ENCODE results near the gene TAF4.

TAF4 gene

DNA sequence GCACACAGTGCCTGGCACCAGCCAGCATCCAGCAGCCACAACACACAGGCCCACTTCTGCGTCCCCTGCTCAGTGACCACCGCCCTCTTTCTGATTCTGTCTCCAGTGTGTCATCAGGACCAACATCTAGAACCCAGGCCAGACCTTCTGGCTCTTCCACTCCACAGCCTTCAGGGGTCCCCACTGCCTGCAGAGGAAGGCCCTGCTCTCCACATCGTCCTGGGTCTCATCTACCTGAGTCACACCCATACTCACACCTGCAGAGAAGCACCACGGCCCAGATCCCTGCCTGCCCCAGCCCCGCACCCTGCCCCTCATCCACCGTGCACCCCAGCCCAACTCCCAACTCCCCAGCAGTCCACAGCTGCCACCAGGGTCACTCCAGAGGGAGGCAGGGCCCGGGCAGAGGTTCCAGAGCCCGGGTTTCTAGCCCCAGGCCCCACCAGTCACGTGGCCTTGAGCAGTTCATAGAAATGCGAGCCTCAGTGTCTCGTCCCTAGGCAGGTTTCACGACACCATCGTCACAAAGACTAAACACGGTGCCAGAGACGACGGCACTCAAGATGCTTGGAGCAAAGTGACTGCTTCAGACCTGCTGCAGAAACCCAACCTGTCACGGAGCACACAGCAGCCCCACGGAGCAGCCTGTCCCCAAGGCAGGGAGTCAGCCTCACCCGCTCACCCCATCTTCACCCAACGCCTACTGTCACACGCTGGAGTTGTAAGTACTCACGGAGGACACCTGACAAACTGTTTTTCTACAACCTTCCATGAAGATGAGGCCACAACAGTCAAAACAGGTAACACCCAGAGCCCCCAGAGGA is 16.1 kb downstream of the TAF4 start:
- no peak for DNase-seq (ENCODE audit: low spot score)

DNA sequence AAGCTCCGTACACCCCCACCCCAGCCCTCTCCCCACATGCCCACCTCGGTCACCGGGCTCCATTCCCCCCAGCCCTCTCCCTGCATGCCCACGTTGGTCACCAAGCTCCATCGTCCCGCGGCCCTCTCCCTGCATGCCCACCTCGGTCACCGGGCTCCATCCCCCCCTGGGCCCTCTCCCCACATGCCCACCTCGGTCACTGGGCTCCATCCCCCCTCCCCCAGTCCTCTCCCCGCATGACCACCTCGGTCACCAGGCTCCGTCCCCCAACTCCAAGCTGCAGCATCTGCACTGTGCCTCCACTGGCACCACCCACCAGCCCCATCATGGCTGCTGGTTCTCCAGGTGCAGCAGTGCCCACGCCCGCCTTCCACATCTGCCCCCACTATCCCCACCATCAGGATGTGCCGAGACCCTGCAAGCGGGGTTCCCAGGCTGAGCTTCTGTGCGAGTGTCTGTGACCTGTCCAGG is 16.8 kb downstream of the TAF4 start:
- no peak for TF ChIP-seq CTCF (IDR thresholded peaks at IDR 0.05; ENCODE audit: extremely low read depth, missing control alignments)
- DNase-seq (ENCODE audit: low spot score): no peak

More for the DNA sequence above, 16.1 kb downstream of the TAF4 start:
- no peak for TF ChIP-seq CTCF (IDR thresholded peaks at IDR 0.05; ENCODE audit: extremely low read depth, missing control alignments)

DNA sequence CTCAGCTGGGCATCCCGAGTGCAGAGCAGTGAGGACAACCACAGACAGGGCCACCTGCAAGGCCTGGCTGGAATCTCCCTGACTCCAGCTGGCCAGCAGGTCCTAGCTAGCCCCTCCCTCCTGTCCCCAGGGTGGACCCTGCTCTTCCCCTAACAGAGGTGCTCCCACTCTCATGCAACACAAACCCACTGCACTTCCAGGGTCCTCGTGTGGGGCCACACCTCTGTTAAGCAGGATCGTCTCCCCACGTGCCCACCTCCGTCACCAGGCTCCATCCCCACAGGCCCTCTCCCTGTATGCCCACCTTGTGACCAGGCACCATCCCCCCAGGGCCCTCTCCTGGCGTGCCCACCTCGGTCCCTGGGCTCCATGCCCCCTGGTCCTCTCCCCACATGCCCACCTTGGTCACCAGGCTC is 17.3 kb downstream of the TAF4 start:
- no peak for DNase-seq (ENCODE audit: low spot score)
- no peak for TF ChIP-seq CTCF (IDR thresholded peaks at IDR 0.05; ENCODE audit: extremely low read depth, missing control alignments)

DNA sequence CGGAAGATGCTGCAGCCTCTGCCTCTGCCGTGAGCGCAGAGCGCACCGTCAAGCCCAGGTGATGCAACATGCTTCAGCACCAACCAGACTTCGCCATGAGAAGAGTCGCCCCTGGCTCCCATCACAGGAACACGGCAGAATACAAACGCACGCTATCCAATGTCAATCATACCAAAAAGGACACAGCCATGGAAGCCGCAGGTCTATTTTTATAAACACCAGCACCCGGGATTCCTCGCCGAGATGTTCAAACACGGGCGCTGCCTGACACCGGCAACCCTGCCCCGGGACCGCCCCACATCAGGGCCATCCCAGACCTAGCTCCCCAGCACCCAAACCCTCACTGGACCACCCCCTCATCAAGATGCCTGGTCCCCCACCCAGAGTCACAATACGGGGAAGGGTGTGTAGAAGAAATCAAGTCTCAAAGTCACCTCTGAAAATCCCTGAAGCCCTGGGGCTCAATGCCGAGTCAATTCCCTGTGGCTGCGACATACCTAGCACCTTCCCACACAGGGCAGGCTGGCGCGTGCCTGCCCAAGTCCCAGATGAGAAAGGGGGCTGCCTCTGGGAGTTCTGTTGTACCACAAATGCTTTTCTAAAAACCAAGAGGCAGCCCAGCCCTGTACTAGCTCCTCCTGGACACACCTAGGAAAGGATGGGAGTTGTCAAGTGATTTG is 17.9 kb downstream of the TAF4 start:
- TF ChIP-seq CTCF (IDR thresholded peaks at IDR 0.05; ENCODE audit: extremely low read depth, missing control alignments): no peak
- DNase-seq (ENCODE audit: low spot score): no peak

DNA sequence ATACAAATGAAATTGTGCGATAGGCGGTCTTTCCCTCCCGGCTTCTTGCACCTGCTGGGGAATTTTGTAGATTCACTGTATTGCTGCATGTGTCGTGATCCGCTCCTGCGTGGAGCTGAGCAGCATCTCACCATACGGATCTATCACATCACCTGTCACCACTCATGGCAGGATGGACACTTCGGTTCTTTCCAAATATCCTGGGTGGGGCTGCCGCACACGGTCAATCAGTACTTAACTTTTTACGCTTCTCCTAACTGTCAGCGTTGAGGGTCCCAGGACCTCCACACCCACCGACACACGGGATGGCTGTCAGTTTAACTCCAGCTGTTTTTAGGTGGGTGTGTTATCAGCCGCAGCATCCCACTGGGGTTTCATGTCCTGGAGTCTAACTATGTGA is 19.2 kb downstream of the TAF4 start:
- no peak for TF ChIP-seq CTCF (IDR thresholded peaks at IDR 0.05; ENCODE audit: extremely low read depth, missing control alignments)
- no peak for DNase-seq (ENCODE audit: low spot score)

GRCh38 chr20:62045529-62046285 is 20.0 kb downstream of the TAF4 start:
- no peak for TF ChIP-seq CTCF (IDR thresholded peaks at IDR 0.05; ENCODE audit: extremely low read depth, missing control alignments)

More at GRCh38 chr20:62045529-62046285, 20.0 kb downstream of the TAF4 start:
- no peak for DNase-seq (ENCODE audit: low spot score)

All from GM20000 (cell line).